HG03575 (cell line): ENCODE data around the gene NTMT1.

Source experiments
- ATAC-seq: cut with Tn5 transposase; IDR thresholded peaks from one replicate; pipeline ENCODE4 v1.9.1; 2021; ENCODE audit not compliant: unreplicated experiment, insufficient number of reproducible peaks, low FRiP score; ENCODE audit errors: extremely low read depth

NTMT1 gene

GRCh38 chr9:129612123-129612522, 13.8 kb upstream of the NTMT1 start:
- ATAC-seq = no peak

GRCh38 chr9:129612815-129613519, 13.0 kb upstream of the NTMT1 start:
- no peak for ATAC-seq

- no peak for ATAC-seq
Observed at GRCh38 chr9:129613520-129614175, 12.3 kb upstream of the NTMT1 start.

- no peak for ATAC-seq
Observed at GRCh38 chr9:129614932-129615331, 11.0 kb upstream of the NTMT1 start.

- ATAC-seq = no peak
Observed at GRCh38 chr9:129615407-129616285, 10.3 kb upstream of the NTMT1 start.

- ATAC-seq = no peak
Observed at GRCh38 chr9:129617167-129617566, 8.8 kb upstream of the NTMT1 start.

GRCh38 chr9:129619787-129620668, 5.9 kb upstream of the NTMT1 start:
- no peak for ATAC-seq

GRCh38 chr9:129620669-129621295, 5.2 kb upstream of the NTMT1 start, which contains the start of gene C9orf50:
Gene C9orf50, minus strand, starts transcription at chr9:129621101. Its CDS starts 527 bp downstream, at chr9:129620574.
- no peak for ATAC-seq

- no peak for ATAC-seq
Observed at GRCh38 chr9:129623331-129623730, 2.6 kb upstream of the NTMT1 start.

GRCh38 chr9:129624168-129624759, 1.7 kb upstream of the NTMT1 start:
- no peak for ATAC-seq

- ATAC-seq = no peak
Observed at GRCh38 chr9:129624947-129625346, 1.0 kb upstream of the NTMT1 start.

GRCh38 chr9:129626625-129627284, 792 bp downstream of the NTMT1 start:
- no peak for ATAC-seq

GRCh38 chr9:129627556-129628440, 1.8 kb downstream of the NTMT1 start:
- ATAC-seq = no peak

- ATAC-seq = no peak
Observed at GRCh38 chr9:129628709-129629108, 2.7 kb downstream of the NTMT1 start.

GRCh38 chr9:129629251-129629820, 3.4 kb downstream of the NTMT1 start:
- ATAC-seq = no peak

- ATAC-seq = no peak
Observed at GRCh38 chr9:129630967-129631673, 5.2 kb downstream of the NTMT1 start.
